HG03442 (cell line): ENCODE data around the gene MSANTD1.

Experiments used
- ATAC-seq: cut with Tn5 transposase; IDR thresholded peaks from one replicate; pipeline ENCODE4 v1.9.1; 2021; ENCODE audit warnings: mild to moderate bottlenecking, moderate library complexity; ENCODE audit not compliant: unreplicated experiment

The MSANTD1 gene

GRCh38 chr4:3246458-3247398, 2.2 kb upstream of the MSANTD1 start:
- ATAC-seq: no peak

GRCh38 chr4:3247399-3248177, 1.4 kb upstream of the MSANTD1 start:
- no peak for ATAC-seq

GRCh38 chr4:3248178-3248480, 830 bp upstream of the MSANTD1 start:
- no peak for ATAC-seq

DNA sequence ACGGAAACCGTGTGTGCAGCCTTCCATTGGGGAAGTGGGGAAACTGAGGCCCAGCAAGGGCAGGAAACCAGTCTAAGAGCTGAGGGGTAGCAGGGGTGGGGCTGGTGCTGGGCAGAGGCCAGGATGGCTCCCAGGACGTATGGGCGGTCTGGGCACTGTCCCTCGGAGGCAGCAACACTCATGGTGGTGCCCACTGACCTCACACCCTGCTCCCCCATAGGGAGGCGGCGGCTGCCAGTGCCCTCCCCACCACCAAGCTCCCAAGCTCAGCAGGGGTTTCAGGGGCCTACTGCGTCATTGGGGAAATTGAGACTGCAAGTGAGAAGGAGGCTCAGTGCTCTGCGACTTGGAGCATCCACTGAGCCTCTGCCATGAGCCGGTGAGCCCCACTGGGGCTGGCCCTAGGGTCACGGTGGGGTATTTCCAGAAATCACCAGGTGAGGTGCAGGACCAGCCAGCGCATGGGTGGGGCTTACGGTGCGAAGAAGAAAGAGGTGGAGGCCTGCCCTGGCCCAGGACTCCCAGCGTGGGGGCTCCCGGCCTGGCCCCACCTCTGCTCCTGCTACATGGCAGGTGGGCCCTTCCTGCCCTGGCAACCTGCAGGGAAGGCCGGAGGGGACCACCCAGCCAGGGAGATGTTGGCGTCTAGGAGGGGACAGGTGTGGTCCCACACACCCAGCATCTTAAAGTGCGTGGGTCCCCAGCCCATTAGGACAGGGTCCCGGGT, 915 bp downstream of the MSANTD1 start:
- ATAC-seq: no peak

GRCh38 chr4:3250438-3250955, 1.5 kb downstream of the MSANTD1 start:
- no peak for ATAC-seq

DNA sequence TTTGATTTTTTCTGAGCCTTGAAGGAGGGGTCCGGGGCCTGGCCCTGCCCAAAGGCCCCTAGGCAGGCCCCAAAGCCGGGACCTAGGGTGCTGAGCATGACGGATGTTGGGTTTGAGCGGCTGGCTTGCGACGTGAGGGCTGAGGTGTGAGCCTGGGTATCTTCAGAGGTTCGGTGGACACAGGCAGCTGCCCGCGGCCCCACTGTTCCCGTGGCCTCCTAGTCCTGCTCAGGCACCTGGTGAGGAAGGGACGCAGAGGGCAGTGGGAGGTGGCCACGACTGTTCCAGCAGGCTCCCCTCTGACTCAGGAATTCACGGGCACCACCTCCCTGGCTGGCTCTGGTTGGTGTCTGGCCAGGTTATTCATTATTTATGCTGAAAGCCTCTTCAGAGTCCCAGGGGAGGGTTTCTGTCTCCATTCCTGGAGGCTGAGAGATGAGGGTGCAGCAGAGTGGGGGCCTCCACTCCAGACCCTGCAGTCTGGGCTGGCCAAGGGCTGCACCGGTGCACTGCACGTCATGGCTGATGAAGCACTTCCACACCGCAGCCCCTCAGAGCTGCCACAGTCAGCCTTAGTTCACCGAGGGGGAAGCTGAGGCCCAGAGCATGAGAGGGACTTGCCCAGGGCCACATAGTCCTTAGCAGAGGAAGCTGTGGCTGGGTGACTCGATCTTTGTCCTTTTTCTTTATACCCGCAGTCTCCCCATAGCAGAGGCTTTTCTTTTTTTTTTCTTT, 2.2 kb downstream of the MSANTD1 start:
- ATAC-seq: no peak

DNA sequence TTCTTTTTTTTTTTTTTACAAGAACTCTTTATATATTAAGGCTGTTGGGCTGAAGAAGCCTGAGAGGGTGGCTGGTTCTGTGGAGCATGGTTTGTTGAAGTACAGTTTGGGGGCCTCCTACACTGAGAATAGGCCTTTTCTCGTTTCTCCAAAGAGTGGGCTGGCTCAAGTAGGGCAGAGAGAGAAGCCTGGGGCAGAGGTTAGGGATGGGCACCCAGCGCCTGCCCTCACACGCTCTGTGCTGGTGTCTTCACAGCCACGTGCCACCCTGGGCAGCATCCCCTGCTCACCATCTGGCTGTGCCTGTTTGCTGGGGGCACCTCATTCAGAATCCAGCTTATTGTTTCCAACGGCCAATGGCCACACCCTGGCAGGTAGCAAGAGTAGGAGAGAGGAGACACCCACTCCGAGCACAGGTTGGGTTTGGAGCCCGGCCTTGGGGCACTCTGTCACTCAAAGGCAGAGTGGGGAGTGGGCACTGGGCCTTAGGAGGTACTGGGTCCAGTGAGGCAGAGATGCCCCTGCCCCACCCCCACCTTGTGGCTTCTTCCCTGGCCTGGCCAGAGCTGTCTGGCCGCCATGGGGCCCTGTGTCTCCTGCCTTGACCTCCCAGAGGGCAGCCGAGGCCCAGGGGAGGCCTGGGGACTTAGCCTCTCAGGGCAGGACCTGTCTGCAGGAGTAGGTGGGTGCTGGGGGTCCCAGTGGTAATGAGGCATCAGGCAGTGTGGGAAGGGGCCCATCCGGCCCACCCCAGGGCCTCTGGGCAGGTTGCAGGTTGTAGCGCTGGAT, 2.9 kb downstream of the MSANTD1 start:
- ATAC-seq: no peak

DNA sequence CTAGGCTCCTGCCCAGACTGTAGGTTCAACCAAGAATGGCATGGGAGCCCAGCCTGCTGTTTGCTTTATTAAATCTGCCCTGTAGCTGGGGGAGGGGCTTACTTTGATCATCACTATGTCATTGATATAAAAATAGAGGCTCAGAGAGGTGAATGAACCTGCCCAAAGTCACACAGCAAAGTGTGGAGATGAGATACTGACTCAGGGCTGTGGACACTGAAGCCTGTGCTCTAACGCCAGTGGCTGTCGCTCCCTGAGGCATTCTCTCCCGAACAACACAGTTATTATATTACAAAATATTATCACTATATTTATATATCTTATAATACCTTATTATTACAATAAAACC, 3.5 kb downstream of the MSANTD1 start:
- no peak for ATAC-seq

DNA sequence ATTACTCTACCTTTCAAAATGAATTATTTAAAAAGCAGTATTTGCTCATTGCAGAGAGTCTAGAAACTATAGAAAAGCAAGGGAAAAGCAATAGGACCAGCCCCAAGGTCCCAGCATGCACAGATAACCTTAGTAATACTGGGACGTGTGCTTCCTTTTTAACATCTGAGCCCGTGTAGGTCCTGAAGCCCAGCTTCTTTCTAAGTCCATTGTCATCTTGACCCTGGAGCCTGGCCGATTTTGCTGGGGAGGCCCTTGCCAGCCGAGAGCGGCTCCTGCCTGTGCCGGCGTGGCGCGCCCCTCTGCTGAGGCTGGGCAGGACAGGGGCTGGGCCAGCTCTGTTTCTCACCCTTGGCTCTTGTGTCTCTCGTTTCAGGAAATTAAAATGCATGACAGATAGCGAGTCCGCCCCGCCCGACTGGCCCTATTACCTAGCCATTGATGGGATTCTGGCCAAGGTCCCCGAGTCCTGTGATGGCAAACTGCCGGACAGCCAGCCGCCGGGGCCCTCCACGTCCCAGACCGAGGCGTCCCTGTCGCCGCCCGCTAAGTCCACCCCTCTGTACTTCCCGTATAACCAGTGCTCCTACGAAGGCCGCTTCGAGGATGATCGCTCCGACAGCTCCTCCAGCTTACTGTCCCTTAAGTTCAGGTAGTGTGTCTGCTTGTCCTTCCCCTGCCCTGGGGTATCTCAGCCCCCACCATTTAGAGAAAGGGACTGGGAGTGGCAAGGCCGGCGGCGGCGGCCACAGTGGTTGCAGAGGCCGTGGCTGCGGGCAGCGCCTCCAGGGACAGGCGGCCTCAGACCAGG, 4.1 kb downstream of the MSANTD1 start:
- no peak for ATAC-seq

GRCh38 chr4:3253808-3254207, 4.8 kb downstream of the MSANTD1 start:
- no peak for ATAC-seq

DNA sequence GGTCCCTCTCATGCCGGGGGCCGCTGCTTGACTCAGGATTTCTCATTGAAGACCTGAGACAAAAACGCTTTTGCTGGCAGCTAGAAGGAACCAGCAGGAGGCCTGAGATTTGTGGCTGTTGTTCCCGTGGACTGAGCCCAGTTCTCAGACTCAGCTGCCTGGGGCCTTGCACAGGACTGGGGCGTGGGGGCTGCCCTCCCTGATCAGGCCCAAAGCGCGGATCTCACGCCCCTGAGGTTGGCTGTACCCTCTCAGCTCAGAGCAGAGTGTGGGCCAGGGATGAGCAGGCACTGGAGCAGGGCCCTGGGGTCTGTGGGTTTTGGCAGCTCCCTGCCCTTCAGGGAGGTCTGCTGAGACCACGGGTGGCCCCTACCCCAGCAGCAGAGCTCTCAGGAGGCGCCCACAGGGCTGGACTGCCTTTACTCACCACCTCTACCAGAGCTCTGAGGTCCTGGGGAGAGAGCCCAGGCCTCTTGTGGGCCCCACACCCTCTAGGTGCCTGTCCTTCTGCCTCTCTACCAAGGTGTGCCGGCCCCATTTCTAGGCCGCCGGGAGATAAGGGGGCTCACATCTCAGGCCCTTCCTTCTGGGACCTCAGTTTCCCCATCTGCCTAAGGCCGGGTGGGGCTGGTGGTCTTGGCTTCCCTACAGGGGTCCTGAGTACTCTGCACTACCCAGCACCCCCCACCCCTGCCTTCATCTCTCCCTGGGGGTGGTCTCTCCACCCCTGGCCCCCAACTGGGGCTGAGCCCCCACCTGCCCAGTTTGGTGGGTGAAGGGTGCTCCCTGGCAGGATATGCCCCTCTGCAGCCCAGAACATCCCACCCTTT, 5.6 kb downstream of the MSANTD1 start:
- ATAC-seq: no peak

- no peak for ATAC-seq
These were observed 6.7 kb downstream of the MSANTD1 start for GRCh38 chr4:3255611-3256186.

GRCh38 chr4:3256230-3257102, 7.5 kb downstream of the MSANTD1 start:
- ATAC-seq: no peak

GRCh38 chr4:3257103-3257555, 8.2 kb downstream of the MSANTD1 start:
- ATAC-seq: peak; percentile 13

GRCh38 chr4:3257556-3258482, 8.9 kb downstream of the MSANTD1 start:
- peak; percentile 45 for ATAC-seq
